Stomach (tissue), 9 donors: Measurements from ENCODE around the gene NDP. TPM values are rescaled to one million over a fixed set of nuclear protein-coding genes. Genes with fewer than 3 reads are reported as not detected.

ENCODE experiments used
- DNase-seq, 2 donors: peaks; one replicate each; pipeline versions ENCODE4 v3.0.0 to v3.0.0-alpha.2; 2013 to 2019
- H3K27ac ChIP-seq, 5 donors: fragments of 200-600 bp in 4 of 5; sonication (generic) in 4 of 5; one replicate each; pipeline ENCODE4 v1.5.1; 2013 to 2019; ENCODE audit warnings: mild to moderate bottlenecking in 1 of 5, moderate library complexity in 1 of 5
- H3K27me3 ChIP-seq, 3 donors: fragments of 200-600 bp; sonication (generic); one replicate each; pipeline ENCODE4 v1.5.1; 2017 to 2019; ENCODE audit warnings: mixed run types in 1 of 3
- H3K36me3 ChIP-seq, 4 donors: fragments of 200-600 bp; sonication (generic); 1 replicate in 3 of 4; 2 replicates in 1 of 4; pipeline ENCODE4 v1.5.1; 2016 to 2019
- H3K4me1 ChIP-seq, 4 donors: fragments of 200-600 bp; sonication (generic); one replicate each; pipeline ENCODE4 v1.5.1; 2016 to 2019
- H3K4me3 ChIP-seq, 4 donors: fragments of 200-600 bp; sonication (generic) in 3 of 4; one replicate each; pipeline ENCODE4 v1.5.1; 2016 to 2019; ENCODE audit warnings: mild to moderate bottlenecking in 1 of 4
- H3K9me3 ChIP-seq, 4 donors: fragments of 200-600 bp; sonication (generic); one replicate each; pipeline ENCODE4 v1.5.1; 2016 to 2019
- EP300 ChIP-seq: sonication (generic); formaldehyde crosslinking; IDR thresholded peaks from one replicate; pipeline ENCODE4 v1.6.1; 2017; ENCODE audit warnings: antibody characterized with exemption
- POLR2A ChIP-seq, 4 donors: fragments of 450-650 bp; IDR thresholded peaks; one replicate each; pipeline ENCODE4 v1.6.1; 2016; ENCODE audit warnings: antibody characterized with exemption in 4 of 4, control low read depth in 2 of 4, mild to moderate bottlenecking in 1 of 4, moderate library complexity in 1 of 4
- POLR2AphosphoS5 ChIP-seq, 3 donors: sonication (generic); formaldehyde crosslinking; IDR thresholded peaks; one replicate each; pipeline ENCODE4 v1.6.1; 2016; ENCODE audit warnings: antibody characterized with exemption in 3 of 3
- WGBS, 5 donors: extraction: QIAGEN DNeasy Blood & Tissue Kit in 3 of 5; methylation state at CpG; one replicate each; pipeline versions ENCODE4 v1.1.5 to v1.1.7; 2013 to 2018; 5-methylcytosine and 5-hydroxymethylcytosine counted together
- intact Hi-C: fragments of 100-400 bp; cut with DNase I; formaldehyde crosslinking; loops from one replicate; pipeline ENCODE4 v1.15.1; 2023; ENCODE audit warnings: low total_unique reads
- polyA plus RNA-seq, 3 donors: library from polyadenylated mRNA; stranded (reverse); fragments of 200-250 nt; gene quantifications; one replicate each; pipeline ENCODE4 v1.2.3, GENCODE V29; 2013
- total RNA-seq, 5 donors: library from RNA; depleted of rRNA; stranded (reverse); fragments of >200 nt; gene quantifications; one replicate each; pipeline versions ENCODE4 v1.1.0 to v1.2.3, GENCODE V29; 2014 to 2016
- TF ChIP-seq, protein P1 (sequence below), 7 experiments: fragments of 450-650 bp in 4 of 7; fragments of 200-600 bp in 3 of 7; sonication (generic) in 3 of 7; IDR thresholded peaks; one replicate each; pipeline ENCODE4 v1.5.1; 2016 to 2019; ENCODE audit warnings: antibody characterized with exemption in 7 of 7, control low read depth in 2 of 7, mild to moderate bottlenecking in 1 of 7
- donor health status: healthy with polysubstance abuse.
- donor health status: Bipolar disorder and iron deficiency.
- donor health status: healthy.

Gene NDP
- total and polyA plus RNA-seq, 8 donors, result 0.15 to 0.73 (median 0.19) TPM; not detected in 5

DNA sequence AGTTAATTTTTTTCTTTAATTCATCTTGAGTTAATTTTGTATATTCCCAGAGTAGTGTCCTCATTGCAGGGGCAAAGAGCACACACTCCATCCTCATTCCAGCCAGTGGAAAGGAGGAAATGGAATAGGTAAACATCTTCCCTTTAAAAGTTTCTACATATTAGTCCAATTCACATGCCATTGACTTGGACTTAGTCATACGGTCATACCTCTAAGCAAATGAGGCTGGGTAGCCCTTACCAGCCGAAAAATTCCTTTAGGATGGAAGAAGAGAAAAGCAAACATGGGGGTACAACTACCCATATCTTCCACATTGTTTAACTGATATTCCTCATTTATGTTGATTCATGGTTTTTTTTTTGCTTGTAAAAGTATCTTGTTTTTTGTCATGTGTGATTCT lies 37.4 kb upstream of the NDP start:
- DNase-seq, result no peak
- peaks cover 0 to 6% (median 0%) of the 10 kb centered on the region in 4 donors for H3K9me3 ChIP-seq
- H3K4me1 ChIP-seq, result no peaks in the 10 kb centered on the region
- H3K27me3 ChIP-seq, result no peaks in the 10 kb centered on the region
- WGBS, 5 donors, result 68 to 97% (median 88%) methylated on average over 1 to 2 of the region's 2 CpGs
- H3K27ac ChIP-seq, result no peak overlapping the region
- TF ChIP-seq POLR2A (IDR thresholded peaks at IDR 0.05) (no peak), POLR2AphosphoS5 (IDR thresholded peaks at IDR 0.05) (no peak), EP300 (no peak)
- TF ChIP-seq, protein P1, sequence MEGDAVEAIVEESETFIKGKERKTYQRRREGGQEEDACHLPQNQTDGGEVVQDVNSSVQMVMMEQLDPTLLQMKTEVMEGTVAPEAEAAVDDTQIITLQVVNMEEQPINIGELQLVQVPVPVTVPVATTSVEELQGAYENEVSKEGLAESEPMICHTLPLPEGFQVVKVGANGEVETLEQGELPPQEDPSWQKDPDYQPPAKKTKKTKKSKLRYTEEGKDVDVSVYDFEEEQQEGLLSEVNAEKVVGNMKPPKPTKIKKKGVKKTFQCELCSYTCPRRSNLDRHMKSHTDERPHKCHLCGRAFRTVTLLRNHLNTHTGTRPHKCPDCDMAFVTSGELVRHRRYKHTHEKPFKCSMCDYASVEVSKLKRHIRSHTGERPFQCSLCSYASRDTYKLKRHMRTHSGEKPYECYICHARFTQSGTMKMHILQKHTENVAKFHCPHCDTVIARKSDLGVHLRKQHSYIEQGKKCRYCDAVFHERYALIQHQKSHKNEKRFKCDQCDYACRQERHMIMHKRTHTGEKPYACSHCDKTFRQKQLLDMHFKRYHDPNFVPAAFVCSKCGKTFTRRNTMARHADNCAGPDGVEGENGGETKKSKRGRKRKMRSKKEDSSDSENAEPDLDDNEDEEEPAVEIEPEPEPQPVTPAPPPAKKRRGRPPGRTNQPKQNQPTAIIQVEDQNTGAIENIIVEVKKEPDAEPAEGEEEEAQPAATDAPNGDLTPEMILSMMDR (IDR thresholded peaks at IDR 0.05), result no peak
- H3K36me3 ChIP-seq, result no peaks in the 10 kb centered on the region
- intact Hi-C loops, result no loop called here
- H3K4me3 ChIP-seq, result no peak overlapping the region

DNA sequence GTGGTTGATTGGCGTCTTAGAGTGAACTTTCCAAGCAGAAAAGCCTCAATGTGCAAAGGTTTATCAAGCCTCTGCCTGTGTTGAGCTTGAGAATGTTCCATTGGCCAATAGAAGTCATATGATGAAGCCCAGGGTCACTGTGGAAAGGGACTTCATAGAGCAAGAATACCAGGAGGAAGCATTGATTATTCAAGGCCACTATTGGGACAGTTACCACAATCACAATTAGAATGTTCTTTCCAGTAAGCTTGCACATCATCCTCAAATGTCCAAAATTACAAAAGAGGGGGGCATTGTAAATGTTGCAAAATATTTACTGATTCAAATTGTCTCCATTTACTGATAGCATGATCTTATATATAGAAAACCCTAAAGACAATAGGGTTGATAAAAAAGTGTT lies 32.9 kb upstream of the NDP start:
- no peak overlapping the region for H3K4me3 ChIP-seq
- no peak for DNase-seq
- no peaks in the 10 kb centered on the region for H3K4me1 ChIP-seq
- H3K9me3 ChIP-seq, result peaks cover 0 to 6% (median 0%) of the 10 kb centered on the region in 4 donors
- 58 to 95% (median 83%) methylated on average over 1 of the region's 1 CpG for WGBS, 5 donors
- H3K36me3 ChIP-seq, result no peaks in the 10 kb centered on the region
- TF ChIP-seq POLR2AphosphoS5 (IDR thresholded peaks at IDR 0.05) (no peak), POLR2A (IDR thresholded peaks at IDR 0.05) (no peak), EP300 (no peak)
- TF ChIP-seq, protein P1 (IDR thresholded peaks at IDR 0.05), result no peak
- no peaks in the 10 kb centered on the region for H3K27me3 ChIP-seq
- intact Hi-C loops, result no loop called here
- no peak overlapping the region for H3K27ac ChIP-seq

DNA sequence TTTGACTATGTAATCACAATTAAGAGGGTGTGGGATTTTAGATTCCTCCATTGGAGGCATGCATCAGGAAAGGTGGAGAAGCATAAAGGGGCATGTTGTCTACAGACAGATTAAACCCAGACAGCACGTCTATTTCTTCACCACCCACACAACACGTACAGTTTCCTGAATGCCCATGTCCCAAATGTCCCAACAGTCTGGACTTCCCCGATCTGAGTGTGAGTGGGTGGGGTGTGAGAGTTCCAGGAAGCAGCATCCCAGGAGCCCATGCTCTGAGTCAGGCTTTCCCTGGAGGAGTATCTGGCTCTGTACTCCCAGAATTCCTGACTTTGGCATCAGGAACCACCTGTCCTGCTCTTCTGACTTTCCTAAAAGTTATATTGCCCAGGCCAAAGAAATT lies 30.8 kb upstream of the NDP start:
- WGBS, 5 donors, result 37 to 62% (median 45%) methylated on average over 3 of the region's 3 CpGs
- TF ChIP-seq POLR2AphosphoS5 (IDR thresholded peaks at IDR 0.05), result no peak
- TF ChIP-seq POLR2A (IDR thresholded peaks at IDR 0.05), result no peak
- DNase-seq, result no peak
- Histone ChIP-seq H3K4me3 (no peak overlapping the region), H3K4me1 (no peaks in the 10 kb centered on the region), H3K36me3 (no peaks in the 10 kb centered on the region), H3K27me3 (peaks cover 0 to 7% (median 0%) of the 10 kb centered on the region in 3 donors), H3K27ac (no peak overlapping the region), H3K9me3 (peaks cover 0 to 6% (median 0%) of the 10 kb centered on the region in 4 donors)
- intact Hi-C loops, result no loop called here

DNA sequence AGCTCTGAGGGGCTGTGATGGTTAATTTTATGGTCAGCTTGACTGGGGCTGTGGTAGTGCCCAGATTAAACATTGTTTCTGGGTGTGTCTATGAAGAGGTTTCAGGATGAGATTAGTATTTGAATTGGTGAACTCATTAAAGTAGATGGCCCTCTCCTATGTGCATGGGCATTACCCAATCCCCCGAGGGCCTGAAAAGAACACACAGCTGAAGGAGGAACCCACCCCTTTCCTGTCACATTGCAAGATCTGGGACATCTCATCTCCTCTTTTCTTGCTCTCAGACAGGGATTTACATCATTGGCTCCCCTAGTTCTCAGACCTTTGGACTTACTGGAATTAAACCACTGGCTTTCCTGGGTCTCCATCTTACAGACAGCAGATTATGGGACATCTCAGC lies 29.4 kb upstream of the NDP start:
- Histone ChIP-seq H3K27me3 (peaks cover 0 to 9% (median 0%) of the 10 kb centered on the region in 3 donors), H3K4me1 (no peaks in the 10 kb centered on the region), H3K4me3 (no peak overlapping the region), H3K27ac (no peak overlapping the region), H3K36me3 (no peaks in the 10 kb centered on the region), H3K9me3 (peaks cover 0 to under 1% (median 0%) of the 10 kb centered on the region in 4 donors)
- TF ChIP-seq POLR2AphosphoS5 (IDR thresholded peaks at IDR 0.05) (no peak), POLR2A (IDR thresholded peaks at IDR 0.05) (no peak), EP300 (no peak)
- TF ChIP-seq, protein P1 (IDR thresholded peaks at IDR 0.05), result no peak
- intact Hi-C loops, result no loop called here
- no peak for DNase-seq
- 40 to 80% (median 71%) methylated on average over 1 of the region's 1 CpG for WGBS, 5 donors

DNA sequence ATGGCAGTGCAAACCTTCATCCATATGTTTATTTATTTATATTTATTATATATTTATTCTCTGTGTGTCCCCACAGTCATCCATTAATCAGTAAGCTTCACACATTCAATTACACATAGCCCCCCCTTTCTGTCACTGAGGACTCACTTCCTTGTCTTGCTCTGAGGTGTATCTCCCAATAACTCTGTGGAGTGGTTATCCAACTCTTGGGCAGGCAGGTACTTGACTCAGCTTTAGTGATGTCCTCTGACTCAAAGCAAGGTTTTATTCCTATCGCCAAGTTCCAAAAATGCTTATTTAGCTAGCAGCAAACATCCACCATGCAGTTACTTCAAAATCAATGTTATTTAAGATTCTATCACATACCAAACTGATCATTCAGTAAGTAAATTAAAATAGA lies 25.2 kb upstream of the NDP start:
- H3K4me1 ChIP-seq, result no peaks in the 10 kb centered on the region
- intact Hi-C loops, result no loop called here
- TF ChIP-seq, protein P1 (IDR thresholded peaks at IDR 0.05), result no peak
- no peaks in the 10 kb centered on the region for H3K36me3 ChIP-seq
- peaks cover 0 to 9% (median 0%) of the 10 kb centered on the region in 3 donors for H3K27me3 ChIP-seq
- H3K27ac ChIP-seq, result no peak overlapping the region
- no peaks in the 10 kb centered on the region for H3K9me3 ChIP-seq
- DNase-seq, result no peak
- no peak overlapping the region for H3K4me3 ChIP-seq
- 87 to 100% (median 96%) methylated on average over 1 of the region's 1 CpG for WGBS, 5 donors
